Hepatic stellate cell (primary cell): ENCODE data around the gene SKIC8.

Experiments
- DNase-seq: peaks from one replicate; pipeline ENCODE4 v3.0.0; 2011; ENCODE audit warnings: low spot score

The SKIC8 gene

GRCh38 chr15:78291052-78291451, 8.4 kb downstream of the SKIC8 start:
- no peak for DNase-seq

- no peak for DNase-seq
Observed at GRCh38 chr15:78290222-78290621, 9.2 kb downstream of the SKIC8 start.

DNA sequence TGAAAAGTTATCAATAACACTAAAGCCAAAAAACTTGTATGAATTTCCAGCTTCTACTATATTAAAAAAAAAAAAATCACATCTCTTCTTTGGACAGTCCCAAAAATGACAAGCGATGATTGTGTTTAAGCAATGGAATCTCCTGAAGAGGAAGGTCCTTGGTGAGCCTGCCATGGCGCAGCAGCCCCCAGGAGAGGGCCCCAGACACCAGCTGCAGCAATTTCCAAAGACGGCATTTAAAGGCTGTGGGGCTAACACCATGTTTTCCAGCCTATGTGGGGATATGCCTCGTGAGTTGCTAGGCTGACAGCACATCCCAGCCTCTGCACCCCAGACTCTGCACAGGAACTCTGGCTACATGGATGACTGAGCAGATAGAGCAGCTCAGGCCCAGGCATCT, 14.7 kb downstream of the SKIC8 start:
- no peak for DNase-seq

GRCh38 chr15:78282324-78282723, 17.1 kb downstream of the SKIC8 start:
- DNase-seq = no peak

DNA sequence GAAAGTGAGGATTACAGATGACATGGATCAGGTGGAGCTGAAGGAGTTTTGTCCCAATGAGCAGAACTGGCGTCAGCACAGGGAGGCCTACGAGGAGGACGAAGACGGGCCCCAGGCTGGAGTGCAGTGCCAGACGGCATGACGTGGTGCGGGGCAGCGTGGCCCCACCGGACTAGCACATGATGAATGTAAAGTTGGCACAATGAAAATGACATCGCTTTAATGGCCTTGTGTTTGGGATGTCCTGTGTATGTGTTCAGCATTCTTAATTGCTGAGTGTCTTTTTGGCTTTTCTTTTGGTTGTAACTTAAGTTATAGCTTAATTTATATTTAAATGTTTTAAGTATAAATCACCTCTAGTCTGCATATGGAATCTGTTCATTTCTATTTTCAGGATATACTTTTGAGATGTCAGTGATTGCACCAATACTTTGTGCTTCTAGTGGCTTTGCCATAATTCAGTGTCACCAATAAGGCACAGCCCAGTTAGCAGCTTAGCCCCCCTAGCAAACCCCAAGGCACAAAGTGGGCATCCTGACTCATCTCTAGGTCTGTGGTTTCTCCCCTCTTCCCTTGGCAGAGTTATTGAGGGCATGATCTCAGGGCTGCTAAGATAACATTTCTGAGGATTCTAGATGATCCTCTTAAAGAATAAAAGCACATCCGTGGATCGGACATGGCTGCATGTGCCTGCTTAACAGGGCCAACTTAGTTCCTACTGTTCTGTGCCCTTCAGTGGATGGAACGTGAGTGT, 18.9 kb downstream of the SKIC8 start:
- no peak for DNase-seq

- no peak for DNase-seq
Observed at GRCh38 chr15:78276064-78276943, 23.1 kb downstream of the SKIC8 start.

DNA sequence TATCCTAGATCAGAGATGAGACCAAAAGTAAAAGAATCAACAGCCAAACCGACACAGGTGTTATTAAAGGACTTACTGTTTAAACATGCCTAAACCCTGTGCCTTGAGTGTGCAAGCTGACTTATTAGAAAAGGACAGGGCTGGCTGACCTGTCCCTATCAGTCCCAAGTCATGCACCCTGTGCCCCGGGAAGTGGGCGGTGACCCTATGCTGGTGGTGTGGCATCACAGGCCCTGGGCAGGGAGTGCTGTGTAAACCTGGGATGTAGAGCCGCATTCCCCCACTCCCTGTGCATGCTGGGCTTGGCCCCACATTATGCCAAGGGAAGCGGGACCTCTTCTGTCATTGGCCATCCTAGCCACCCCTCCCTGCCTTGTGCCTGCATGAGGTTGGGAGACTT, 24.4 kb downstream of the SKIC8 start:
- no peak for DNase-seq

- DNase-seq = no peak
Observed at GRCh38 chr15:78272776-78273175, 26.6 kb downstream of the SKIC8 start.

- DNase-seq = no peak
Observed at GRCh38 chr15:78272316-78272715, 27.1 kb downstream of the SKIC8 start.

DNA sequence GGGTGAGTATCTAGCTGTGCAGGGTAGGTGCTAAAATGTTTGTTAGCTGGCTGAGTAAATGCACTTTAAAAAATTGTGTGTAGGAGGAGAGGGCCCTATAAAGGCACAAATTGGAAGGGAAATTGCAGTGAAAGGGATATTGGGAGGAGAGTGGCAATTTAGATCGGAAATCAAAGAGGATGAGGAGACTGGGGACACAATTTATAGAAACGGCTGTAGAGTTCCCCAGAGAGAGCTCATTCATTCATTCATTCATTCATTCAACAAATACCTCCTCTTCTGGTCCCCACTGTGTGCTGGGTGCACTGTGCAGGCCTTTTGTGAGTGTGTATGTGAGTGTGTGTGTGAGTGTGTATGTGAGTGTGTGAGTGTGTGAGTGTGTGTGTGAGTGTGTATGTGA, 32.6 kb downstream of the SKIC8 start:
- no peak for DNase-seq

GRCh38 chr15:78266229-78266628, 33.2 kb downstream of the SKIC8 start:
- DNase-seq = no peak

GRCh38 chr15:78265752-78266224, 33.6 kb downstream of the SKIC8 start:
- DNase-seq = peak; percentile 63

- DNase-seq = no peak
Observed at GRCh38 chr15:78265137-78265460, 34.3 kb downstream of the SKIC8 start.

GRCh38 chr15:78264304-78265136, 34.9 kb downstream of the SKIC8 start, which contains the start of gene DNAJA4:
TSS of gene DNAJA4 (plus strand) at chr15:78264562. CDS start at chr15:78264764, 202 bp downstream.
- peak; percentile 36 for DNase-seq

DNA sequence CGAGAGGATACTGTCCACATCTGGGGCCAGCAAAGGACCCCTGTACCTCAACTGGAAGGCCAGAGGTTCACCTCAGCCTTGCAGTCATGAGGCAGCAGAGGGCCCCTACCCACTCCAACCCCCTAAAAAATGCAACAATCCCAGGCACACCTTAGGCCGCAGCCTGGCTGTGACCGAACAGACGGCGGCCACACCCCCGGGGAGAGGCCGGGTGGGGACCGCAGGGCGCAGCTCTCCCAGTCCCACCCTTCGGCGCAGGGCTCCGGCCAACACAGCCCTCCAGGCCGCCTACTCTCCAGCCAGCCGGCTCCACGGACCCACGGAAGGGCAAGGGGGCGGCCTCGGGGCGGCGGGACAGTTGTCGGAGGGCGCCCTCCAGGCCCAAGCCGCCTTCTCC, 35.5 kb downstream of the SKIC8 start:
- no peak for DNase-seq

GRCh38 chr15:78263351-78263781, 36.0 kb downstream of the SKIC8 start:
- no peak for DNase-seq

GRCh38 chr15:78261062-78261461, 38.3 kb downstream of the SKIC8 start:
- no peak for DNase-seq

DNA sequence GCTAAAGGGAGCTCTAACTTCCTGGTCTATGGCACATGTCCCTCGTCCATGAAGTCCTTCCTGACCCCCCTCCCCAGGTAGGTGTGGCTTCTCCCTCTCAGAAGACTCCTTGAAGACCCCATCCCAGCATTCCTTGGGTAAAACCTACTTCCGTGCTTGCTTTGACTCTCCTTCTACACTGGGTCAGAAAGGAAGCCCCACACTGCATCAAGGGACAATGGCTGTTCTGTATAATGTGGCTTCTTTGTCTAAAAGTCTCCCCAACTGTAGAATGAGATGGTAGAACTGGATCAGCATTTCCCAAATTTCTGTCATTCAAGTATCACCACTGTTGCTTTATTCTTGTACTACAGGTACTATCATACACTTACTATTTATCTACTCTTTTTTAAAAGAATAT, 38.9 kb downstream of the SKIC8 start:
- no peak for DNase-seq

GRCh38 chr15:78259232-78259631, 40.2 kb downstream of the SKIC8 start:
- DNase-seq = no peak

DNA sequence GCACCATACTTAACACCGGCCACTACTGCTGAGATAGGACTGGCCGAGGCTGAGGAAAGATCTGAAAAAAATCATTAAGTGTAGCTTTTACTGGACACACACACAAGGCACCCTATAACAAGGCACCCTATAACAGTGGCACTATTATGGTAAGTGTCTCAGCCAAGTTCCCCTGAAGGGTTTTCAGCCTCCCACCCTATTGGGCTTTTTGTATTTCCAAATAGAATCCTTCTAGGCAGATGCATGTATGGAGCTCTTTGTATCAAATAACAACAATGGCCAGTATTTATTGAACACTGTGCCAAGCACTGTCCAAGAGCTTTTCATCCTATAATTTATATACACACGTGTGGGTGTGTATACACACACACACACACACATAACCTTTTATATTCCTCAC, 41.7 kb downstream of the SKIC8 start:
- DNase-seq = no peak

GRCh38 chr15:78256044-78256437, 43.4 kb downstream of the SKIC8 start:
- DNase-seq = no peak

GRCh38 chr15:78255421-78256043, 43.9 kb downstream of the SKIC8 start:
- DNase-seq = no peak
